Gastrocnemius medialis (tissue), 4 donors: ENCODE data around the gene EPS8L1. TPM values are rescaled to one million over a fixed set of nuclear protein-coding genes. Genes with fewer than 3 reads are reported as not detected.

Experiments
- ATAC-seq, 2 donors: fragments of 150-250 bp; one replicate each; pipeline ENCODE4 v1.9.1; 2016
- DNase-seq, 2 donors: peaks; one replicate each; pipeline ENCODE4 v3.0.0-alpha.2; 2019
- H3K27ac ChIP-seq, 4 donors: fragments of 200-600 bp; sonication (generic); 1 replicate in 1 of 4; 2 replicates in 3 of 4; pipeline ENCODE4 v1.5.1; 2016 to 2018; ENCODE audit warnings: mild to moderate bottlenecking in 2 of 4, moderate library complexity in 1 of 4
- H3K27me3 ChIP-seq, 3 donors: fragments of 200-600 bp; sonication (generic) in 2 of 3; 1 replicate in 1 of 3; 2 replicates in 2 of 3; pipeline versions ENCODE4 v1.5.1 to v1.6.0; 2016 to 2019; ENCODE audit warnings: mild to moderate bottlenecking in 1 of 3, moderate library complexity in 1 of 3
- H3K36me3 ChIP-seq, 2 donors: fragments of 200-600 bp; sonication (generic) in 1 of 2; one replicate each; pipeline ENCODE4 v1.5.1; 2017 to 2018
- H3K4me1 ChIP-seq, 2 donors: fragments of 200-600 bp; sonication (generic) in 1 of 2; one replicate each; pipeline ENCODE4 v1.5.1; 2016 to 2017; ENCODE audit warnings: mild to moderate bottlenecking in 2 of 2
- H3K4me3 ChIP-seq, 4 donors: fragments of 200-600 bp; sonication (generic) in 3 of 4; 1 replicate in 1 of 4; 2 replicates in 3 of 4; pipeline ENCODE4 v1.5.1; 2016 to 2019; ENCODE audit warnings: mild to moderate bottlenecking in 2 of 4
- H3K9me3 ChIP-seq, 3 donors: fragments of 200-600 bp; sonication (generic) in 2 of 3; 1 replicate in 1 of 3; 2 replicates in 2 of 3; pipeline ENCODE4 v1.5.1; 2016 to 2019
- POLR2A ChIP-seq, 2 donors: fragments of 450-650 bp; IDR thresholded peaks; one replicate each; pipeline ENCODE4 v1.6.1; 2017; ENCODE audit warnings: antibody characterized with exemption in 2 of 2, mild to moderate bottlenecking in 2 of 2, moderate library complexity in 2 of 2
- in situ Hi-C, 4 donors: fragments of 200-750 bp; cut with MboI; loops; one replicate each; pipeline versions ENCODE4 v1.15.0 to v1.8.0; 2017; ENCODE audit warnings: low sequenced_read_pairs in 4 of 4
- intact Hi-C: fragments of 100-400 bp; cut with DNase I; formaldehyde crosslinking; loops from one replicate; pipeline ENCODE4 v1.15.1; 2023; ENCODE audit warnings: low total_unique reads
- total RNA-seq, 4 donors: library from RNA; depleted of rRNA; stranded (reverse); fragments of >200 nt; gene quantifications; one replicate each; pipeline versions ENCODE4 v1.1.0 to v1.2.3, GENCODE V29; 2016
- TF ChIP-seq, protein P1 (sequence below), 5 experiments: fragments of 450-650 bp in 3 of 5; fragments of 200-600 bp in 2 of 5; sonication (generic) in 2 of 5; IDR thresholded peaks in 4 of 5; conservative IDR thresholded peaks in 1 of 5; 1 replicate in 4 of 5; 2 replicates in 1 of 5; pipeline ENCODE4 v1.5.1; 2016 to 2019; ENCODE audit warnings: antibody characterized with exemption in 5 of 5, mild to moderate bottlenecking in 3 of 5, moderate library complexity in 3 of 5

Gene EPS8L1
- total RNA-seq, 4 donors from 2014 or later: 0.25 to 2.4 (median 1.3) TPM

DNA sequence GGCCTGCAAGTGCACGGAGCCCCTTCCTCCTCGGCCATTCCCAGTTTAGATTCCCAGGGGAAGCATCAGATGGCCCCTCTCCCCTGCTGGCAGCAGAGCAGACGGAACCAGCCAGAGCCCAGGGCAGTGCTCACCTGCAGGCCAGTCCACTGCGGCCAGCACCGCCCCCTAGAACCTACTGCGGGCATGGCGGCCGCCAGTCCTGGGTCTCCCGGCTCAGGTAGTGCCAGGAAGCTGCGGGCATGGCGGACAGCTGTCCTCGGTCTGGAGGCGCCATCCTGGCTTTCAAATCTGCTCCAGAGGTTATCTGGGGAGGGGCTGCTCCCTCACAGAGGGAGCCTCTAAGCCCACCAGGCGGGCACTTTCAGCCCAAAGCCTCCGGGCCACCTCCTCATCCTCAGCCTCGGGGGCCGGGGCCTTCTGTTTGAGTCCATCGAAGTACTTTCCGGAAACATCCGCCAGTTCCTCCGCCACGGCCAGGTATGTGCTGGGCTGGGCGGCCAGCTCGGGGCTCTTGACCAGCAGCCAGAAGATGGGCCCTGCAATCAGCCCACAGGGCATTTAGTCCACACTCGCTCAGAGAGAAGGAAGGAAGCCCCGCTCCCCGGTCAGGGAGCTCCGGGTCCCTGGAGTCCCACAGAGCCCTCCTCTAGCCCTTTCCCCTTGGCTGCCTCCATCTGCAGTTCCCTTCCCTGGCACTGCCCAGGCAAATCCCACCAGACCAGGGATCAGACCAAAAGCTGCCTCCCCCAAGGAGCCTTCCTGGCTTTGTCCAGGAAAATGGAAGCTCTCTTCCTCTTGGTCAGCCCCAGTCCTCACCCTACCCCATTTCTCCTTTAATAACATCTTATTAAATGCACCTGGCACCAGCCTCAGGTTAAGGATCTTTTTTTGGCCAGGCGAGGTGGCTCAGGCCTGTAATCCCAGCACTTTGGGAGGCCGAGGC lies 30.6 kb upstream of the EPS8L1 start:
- in situ Hi-C loops: no loop called here
- no peaks in the 10 kb centered on the region for H3K4me1 ChIP-seq
- no peak for ATAC-seq

DNA sequence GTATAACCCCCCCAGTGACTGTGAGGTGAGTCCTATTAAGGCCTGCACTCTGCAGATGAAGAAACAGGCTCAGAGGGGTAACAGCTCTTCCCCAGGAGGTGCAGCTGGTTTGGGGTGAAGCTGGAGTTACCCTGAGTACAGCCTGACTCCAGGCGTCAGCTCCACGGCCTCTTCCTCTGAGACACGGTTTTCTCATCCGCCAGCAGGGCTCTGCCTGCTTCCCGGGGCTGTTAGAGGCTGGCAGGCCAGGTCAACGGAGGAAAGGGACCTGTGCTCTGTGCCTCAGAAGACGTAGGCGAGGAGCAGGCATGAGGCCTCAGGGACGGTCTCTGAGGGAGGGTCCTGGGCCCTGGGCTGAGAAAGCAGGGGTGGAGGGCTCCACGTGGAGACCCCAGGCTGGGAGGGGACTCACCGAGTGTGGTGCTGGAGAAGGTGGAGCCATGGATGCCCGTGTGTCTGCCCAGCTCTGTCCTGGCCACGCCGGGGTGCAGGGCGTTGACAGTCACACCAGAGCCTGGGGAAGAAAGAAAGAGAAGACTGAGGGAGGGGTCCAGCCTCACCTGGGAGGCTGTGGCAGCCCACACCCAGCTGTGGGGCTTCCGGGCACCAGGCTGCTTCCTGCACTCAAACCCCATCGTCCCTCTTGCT lies 28.6 kb upstream of the EPS8L1 start:
- DNase-seq (no peak), ATAC-seq (no peak)
- no peaks in the 10 kb centered on the region for H3K4me1 ChIP-seq
- no peak overlapping the region for H3K4me3 ChIP-seq
- H3K9me3 ChIP-seq: no peaks in the 10 kb centered on the region
- intact Hi-C loops (no loop called here), in situ Hi-C loops (no loop called here)
- H3K27me3 ChIP-seq: no peaks in the 10 kb centered on the region
- peaks cover 0 to 57% of the 10 kb centered on the region in 2 donors for H3K36me3 ChIP-seq
- no peak for TF ChIP-seq POLR2A (IDR thresholded peaks at IDR 0.05)
- TF ChIP-seq, protein P1, sequence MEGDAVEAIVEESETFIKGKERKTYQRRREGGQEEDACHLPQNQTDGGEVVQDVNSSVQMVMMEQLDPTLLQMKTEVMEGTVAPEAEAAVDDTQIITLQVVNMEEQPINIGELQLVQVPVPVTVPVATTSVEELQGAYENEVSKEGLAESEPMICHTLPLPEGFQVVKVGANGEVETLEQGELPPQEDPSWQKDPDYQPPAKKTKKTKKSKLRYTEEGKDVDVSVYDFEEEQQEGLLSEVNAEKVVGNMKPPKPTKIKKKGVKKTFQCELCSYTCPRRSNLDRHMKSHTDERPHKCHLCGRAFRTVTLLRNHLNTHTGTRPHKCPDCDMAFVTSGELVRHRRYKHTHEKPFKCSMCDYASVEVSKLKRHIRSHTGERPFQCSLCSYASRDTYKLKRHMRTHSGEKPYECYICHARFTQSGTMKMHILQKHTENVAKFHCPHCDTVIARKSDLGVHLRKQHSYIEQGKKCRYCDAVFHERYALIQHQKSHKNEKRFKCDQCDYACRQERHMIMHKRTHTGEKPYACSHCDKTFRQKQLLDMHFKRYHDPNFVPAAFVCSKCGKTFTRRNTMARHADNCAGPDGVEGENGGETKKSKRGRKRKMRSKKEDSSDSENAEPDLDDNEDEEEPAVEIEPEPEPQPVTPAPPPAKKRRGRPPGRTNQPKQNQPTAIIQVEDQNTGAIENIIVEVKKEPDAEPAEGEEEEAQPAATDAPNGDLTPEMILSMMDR (IDR thresholded peaks at IDR 0.05 in 4 of 5, conservative IDR thresholded peaks at IDR 0.05 in 1 of 5): no peak
- no peak overlapping the region for H3K27ac ChIP-seq

More for the DNA sequence above, 30.6 kb upstream of the EPS8L1 start:
- intact Hi-C loops: no loop called here
- TF ChIP-seq POLR2A (IDR thresholded peaks at IDR 0.05): no peak
- TF ChIP-seq, protein P1 (IDR thresholded peaks at IDR 0.05 in 4 of 5, conservative IDR thresholded peaks at IDR 0.05 in 1 of 5): no peak
- Histone ChIP-seq H3K36me3 (peaks cover 0 to 65% of the 10 kb centered on the region in 2 donors), H3K4me3 (no peak overlapping the region), H3K9me3 (no peaks in the 10 kb centered on the region), H3K27ac (no peak overlapping the region), H3K27me3 (no peaks in the 10 kb centered on the region)
- no peak for DNase-seq

DNA sequence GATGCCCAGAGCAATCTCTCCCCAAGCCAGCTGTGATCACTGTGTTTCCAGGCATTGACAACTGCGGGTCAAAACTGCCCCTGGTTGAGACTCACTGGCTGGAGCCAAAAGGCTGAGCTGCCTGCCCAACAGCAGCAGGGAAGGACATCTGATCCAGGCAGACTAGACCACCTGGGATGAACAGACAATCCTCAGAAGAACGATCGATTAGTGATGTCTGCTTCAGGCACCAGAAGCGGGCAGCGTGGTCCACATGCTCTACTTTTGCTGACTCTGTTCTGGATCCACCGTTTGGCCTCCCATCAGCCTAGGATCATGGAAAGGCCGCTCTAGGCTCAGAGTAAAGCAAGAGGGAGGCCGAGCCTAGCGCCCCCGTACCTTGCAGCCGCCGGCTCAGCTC lies 27.7 kb upstream of the EPS8L1 start:
- ATAC-seq: no peak
- in situ Hi-C loops: no loop called here
- Histone ChIP-seq H3K4me3 (no peak overlapping the region), H3K36me3 (peaks cover 0 to 50% of the 10 kb centered on the region in 2 donors), H3K9me3 (no peaks in the 10 kb centered on the region), H3K4me1 (no peaks in the 10 kb centered on the region), H3K27me3 (no peaks in the 10 kb centered on the region), H3K27ac (no peak overlapping the region)
- intact Hi-C loops: no loop called here
- TF ChIP-seq, protein P1 (IDR thresholded peaks at IDR 0.05 in 4 of 5, conservative IDR thresholded peaks at IDR 0.05 in 1 of 5): no peak
- TF ChIP-seq POLR2A (IDR thresholded peaks at IDR 0.05): no peak
- DNase-seq: no peak

DNA sequence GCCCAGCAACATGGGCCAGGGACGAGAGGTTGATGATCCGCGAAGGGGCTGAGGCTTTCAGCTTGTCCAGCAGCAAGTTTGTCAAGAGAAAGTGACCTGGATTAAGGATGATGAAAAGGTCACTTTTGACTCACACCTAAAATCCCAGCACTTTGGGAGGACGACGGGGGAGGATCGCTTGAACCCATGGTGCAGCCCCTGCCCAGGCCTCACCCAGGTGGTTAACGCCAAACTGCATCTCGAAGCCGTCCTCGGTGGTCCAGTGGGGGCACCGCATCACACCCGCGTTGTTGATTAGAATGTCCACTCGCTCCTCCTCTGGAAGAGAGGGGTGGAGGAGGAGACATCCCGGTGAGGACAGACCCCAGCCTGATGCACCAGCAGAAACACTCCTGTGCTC lies 27.2 kb upstream of the EPS8L1 start:
- ATAC-seq (no peak), DNase-seq (no peak)
- H3K4me3 ChIP-seq: no peak overlapping the region
- H3K36me3 ChIP-seq: peaks cover 0 to 49% of the 10 kb centered on the region in 2 donors
- no peaks in the 10 kb centered on the region for H3K4me1 ChIP-seq
- H3K27me3 ChIP-seq: no peaks in the 10 kb centered on the region
- intact Hi-C loops (no loop called here), in situ Hi-C loops (no loop called here)
- no peaks in the 10 kb centered on the region for H3K9me3 ChIP-seq
- H3K27ac ChIP-seq: no peak overlapping the region
- TF ChIP-seq, protein P1 (IDR thresholded peaks at IDR 0.05 in 4 of 5, conservative IDR thresholded peaks at IDR 0.05 in 1 of 5): no peak
- no peak for TF ChIP-seq POLR2A (IDR thresholded peaks at IDR 0.05)
